GM18870 (cell line): ENCODE results near the gene CTDSPL2.
"Not testable (repeated sequence)": the region's sequence is repeated elsewhere in the genome, so short reads cannot be mapped to it uniquely, and the experiment has no call there.

ENCODE experiments used
- ATAC-seq: cut with Tn5 transposase; IDR thresholded peaks from one replicate; pipeline ENCODE4 v1.9.1; 2021; ENCODE audit warnings: moderate library complexity; ENCODE audit not compliant: unreplicated experiment

The CTDSPL2 gene

DNA sequence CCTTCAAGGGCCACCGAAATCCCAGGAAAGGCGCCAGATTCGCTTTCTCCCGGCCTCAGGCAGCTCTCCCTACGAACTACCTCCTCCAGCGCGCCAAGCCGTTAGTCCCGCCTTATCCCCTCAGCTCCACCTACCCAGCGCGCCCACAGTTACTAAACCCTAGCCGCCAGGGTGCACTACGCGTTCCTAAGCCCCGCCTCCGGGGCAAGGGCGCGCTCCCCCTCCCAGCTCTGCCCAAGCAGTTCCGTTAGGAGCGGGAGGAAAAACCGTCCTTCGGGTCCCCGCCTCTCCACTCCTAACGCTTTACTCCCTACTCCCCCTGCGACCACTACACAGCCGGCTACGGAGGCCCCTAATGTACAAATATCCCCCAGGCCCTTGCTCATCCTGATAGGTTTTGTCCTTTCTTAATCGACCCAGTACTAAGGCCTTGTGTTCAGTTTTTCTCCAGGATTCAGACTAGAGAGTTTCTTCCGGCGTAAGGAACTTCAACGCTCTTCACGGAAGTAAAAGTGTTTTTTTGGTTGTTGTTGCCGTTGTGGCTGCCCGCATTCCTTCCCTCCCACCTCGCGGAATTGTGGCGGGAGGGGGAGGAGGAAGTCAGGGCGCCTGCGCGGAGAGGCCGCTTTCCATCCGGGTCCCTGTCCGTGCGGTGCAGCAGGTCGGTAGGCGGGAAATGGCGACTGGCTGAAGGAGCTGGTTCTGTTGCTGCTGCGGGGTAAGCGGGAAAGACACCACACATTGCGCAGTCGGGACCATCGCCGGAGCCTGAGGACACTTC, at the start of gene CTDSPL2:
CTDSPL2 (plus strand) TSS at position 655 of the 781 bp plus-strand sequence. CDS start 31,386 bp downstream, outside the sequence.
- peak; percentile 83 for ATAC-seq

DNA sequence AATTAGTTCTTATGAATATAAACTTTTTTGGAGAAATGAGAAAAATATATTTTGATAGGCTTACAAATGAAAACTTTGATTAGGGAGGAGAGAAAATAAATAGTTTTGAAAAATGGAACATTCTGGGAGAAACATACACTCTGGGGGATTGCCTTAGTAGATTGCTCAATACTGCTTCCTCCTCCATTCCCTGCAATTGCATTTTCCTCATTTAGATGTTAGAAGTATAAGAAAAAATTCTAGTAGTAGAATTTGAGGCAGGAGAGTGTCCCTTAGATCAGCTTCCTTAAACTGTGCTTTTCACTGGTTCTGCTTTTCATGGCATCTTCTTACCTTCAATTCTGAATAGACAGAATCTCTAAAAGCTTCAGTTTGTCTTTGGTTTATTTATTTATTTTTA, 46.2 kb upstream of the CTDSPL2 start:
- no peak for ATAC-seq

DNA sequence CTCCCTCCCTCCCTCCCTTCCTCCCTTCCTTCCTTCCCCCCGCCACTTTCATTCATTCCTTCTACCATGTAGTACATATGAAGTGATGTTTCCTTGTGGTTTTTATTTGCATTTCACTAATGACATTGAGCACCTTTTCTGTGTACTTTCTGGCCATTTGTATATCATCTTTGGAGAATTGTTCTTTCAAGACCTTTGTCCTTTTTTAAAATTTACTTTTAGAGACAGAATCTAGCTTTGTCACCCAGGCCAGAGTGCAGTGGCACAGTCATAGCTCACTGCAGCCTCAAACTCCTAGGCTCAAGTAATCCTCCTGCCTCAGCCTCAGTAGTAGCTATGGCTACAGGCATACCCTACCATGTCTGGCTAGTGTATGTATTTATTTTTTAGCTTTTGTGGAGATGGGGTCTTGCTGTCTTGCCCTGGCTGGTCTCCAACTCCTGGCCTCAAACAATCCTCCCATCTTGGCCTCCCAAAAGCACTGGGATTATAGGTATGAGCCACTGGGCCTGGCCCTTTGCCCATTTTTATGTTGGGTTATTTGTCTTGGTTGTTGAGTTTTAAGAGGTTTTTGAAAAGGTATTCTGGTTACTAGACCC, 42.0 kb upstream of the CTDSPL2 start:
- ATAC-seq: no peak

- ATAC-seq: no peak
Measured at GRCh38 chr15:44394062-44394461, 33.4 kb upstream of the CTDSPL2 start.

GRCh38 chr15:44394562-44394961, 32.9 kb upstream of the CTDSPL2 start:
- no peak for ATAC-seq

- ATAC-seq: no peak
Measured at GRCh38 chr15:44397869-44398268, 29.6 kb upstream of the CTDSPL2 start.

DNA sequence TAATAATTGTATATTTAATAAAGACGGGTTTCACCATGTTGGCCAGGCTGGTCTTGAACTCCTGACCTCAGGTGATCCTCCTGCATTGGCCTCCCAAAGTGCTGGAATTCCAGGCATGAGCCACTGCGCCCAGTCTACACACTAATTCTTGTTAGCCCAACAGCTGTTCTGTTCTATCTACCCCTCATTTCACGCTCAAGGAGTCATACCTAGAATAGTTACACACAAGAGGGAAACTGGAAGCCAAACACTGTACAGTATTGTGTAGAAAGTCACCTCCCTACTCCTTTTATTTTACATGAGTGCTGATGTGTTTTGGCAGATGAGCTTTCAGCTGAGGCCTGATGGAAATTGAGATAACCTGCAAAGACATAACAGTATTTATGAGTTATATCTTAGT, 13.4 kb upstream of the CTDSPL2 start:
- no peak for ATAC-seq

DNA sequence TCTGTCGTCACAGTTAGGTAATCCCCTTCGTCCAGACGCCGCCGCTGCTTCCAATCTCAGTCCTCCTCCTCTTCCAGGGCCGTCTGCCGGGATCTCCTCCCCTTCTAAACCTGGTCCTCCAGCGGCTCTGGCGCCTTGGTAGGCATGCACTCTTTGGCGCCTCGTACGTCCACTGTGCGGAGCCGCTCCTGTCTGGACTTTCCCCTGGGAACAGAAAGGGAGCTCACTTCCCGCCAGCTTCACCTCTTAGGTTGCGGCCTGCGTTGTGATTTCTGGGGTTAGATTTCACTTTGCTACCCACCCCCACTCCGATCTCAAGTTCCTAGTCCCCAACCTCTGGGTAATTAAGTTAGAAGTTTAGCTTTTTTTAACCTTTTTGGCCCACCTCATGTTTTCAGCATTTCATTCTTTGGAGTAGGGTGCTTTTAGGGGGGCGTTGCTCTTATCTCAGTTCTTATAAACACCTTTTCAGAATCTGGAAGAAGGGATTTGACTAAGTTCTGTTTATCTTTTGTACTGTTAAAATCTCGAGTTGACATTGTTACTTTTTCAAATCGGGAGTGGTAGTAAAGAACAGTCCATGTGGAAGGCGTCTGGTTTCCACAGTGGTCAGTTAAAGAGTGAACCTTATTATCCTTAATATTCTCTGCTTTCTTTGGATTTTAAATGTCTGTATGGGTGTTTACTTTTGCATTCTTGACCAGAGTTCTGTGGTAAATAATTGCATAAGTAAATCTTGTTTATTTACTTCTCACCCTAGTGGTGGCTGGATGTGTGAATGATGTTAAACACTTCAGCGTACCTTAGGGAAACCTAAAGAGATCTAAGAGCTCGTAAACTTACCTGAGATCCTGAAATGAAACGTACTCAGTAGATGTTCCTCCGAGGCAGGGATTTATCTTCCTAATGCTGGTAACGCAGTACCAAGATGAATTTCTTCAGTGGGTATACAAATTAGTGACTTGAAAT, 611 bp downstream of the CTDSPL2 start:
- peak; percentile 8 for ATAC-seq

DNA sequence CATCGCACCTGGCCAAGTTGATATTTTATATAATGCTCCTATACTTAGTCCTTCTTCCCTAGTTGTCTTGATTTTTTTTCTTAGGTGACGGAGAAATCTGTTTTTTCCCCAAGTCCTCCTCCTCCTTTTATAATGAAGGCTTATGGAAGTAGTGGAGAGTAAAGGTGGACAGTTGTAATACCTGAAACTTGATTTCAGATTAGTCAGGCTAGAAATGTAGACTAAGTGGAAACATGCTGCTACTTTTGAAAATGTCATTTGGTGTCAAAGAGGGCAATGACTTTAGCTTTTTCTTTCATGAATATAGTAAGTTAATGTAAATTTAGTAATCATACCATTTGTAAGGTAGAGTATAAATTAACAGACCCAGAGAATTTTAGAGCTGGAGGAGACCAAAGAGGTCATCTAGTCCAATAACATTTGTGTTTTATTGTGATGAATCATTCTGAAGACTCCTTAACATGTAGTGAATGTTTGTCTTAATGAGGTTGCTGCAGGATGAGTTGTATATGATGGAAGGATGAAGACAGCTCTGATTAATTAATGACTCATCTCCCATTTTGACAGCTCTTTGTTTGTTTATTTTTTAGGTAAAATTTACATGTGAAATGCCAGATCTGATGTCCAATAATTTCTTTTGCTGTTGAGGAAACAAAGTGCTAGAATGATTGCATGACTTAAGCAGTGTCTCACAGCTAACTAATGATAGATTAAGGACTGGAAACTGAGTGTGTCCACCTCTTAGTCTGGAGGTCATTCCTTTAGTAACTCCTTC, 8.7 kb downstream of the CTDSPL2 start:
- ATAC-seq: no peak

GRCh38 chr15:44438402-44438801, 11.0 kb downstream of the CTDSPL2 start:
- ATAC-seq: no peak

DNA sequence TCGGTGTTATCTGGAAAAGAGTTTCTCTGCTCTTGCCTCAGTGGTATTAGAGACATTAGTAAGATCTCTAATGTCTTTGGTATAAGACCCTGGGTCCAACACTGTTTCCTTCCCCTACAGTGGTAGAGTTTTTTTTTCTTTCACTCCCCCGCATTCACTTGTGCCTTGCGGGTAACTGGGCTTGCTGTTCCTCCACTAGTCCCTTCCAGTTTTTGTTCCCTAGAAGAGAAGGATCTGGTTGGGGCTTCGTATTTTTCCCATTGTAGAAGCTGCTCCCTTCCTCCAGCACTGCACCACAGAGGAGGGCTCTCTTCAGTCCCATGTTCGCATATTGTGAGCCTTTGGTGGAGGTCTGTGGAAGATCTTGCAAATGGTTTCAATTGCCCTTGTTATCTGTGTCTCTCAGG, 13.7 kb downstream of the CTDSPL2 start:
- ATAC-seq: no peak

DNA sequence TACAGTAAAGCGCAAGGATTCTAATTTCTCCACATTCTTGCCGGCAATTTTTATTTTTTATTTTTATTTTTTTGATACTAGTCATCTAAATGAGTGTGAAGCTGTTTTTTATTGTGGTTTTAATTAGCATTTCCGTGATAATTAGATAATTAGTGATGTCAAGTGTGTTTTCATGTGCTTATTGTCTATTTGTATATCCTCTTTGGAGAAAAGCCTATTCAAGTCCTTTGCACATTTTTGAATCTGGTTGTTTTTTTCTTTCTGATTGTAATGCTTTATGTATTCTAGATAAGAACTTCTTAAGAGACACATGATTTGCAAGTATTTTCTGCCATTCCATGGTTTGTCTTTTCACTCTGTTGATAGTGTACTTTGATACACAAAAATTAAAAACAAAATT, 16.1 kb downstream of the CTDSPL2 start:
- no peak for ATAC-seq

DNA sequence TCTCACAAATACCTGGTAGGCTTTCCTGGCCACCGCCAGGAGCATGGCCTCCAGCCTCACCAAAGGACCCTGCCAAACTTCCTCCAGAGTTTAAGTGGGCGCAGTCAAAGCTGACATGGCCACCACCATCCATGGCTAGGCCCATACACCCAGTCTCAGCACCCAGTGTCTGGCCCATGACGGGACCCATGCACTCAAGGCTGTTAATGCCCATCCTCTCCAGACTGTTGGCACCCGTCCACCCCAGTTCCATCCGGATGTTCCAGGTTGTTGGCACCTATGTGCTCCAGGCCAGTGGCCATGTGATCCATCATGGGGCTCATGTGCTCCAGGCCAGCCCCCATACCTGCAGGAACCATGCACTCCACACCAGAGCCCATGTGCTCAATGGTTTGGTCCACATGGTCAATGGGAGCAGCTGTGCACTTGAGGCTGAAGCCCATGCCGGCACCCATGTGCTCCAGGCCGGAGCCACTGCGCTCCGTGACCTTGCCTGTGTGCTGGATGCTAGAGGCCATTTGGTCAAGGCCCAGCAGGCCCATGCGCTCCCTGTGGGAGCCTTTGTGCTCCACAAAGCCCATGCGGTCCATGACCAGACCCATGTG, 20.4 kb downstream of the CTDSPL2 start:
- ATAC-seq: no peak

DNA sequence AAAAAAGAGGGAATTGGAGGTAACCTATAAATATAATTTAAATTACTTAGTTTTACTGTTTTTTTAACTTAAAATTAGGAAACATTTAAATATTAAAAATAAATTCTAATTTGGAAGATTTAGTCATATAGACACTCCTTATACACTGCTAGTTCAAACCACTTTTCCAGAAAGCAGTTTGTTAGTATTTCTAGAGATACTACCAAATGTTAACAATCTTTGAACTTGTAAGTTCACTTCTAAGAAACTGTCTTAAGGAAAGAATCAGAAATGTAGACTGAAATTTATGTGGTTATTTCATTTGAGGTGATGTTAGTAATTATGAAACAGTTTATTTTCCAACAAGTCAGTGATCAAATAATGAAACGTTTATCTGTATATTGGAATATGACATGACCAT, 22.7 kb downstream of the CTDSPL2 start:
- no peak for ATAC-seq

- ATAC-seq: not testable (repeated sequence)
Measured at GRCh38 chr15:44453578-44454283, 26.3 kb downstream of the CTDSPL2 start.

DNA sequence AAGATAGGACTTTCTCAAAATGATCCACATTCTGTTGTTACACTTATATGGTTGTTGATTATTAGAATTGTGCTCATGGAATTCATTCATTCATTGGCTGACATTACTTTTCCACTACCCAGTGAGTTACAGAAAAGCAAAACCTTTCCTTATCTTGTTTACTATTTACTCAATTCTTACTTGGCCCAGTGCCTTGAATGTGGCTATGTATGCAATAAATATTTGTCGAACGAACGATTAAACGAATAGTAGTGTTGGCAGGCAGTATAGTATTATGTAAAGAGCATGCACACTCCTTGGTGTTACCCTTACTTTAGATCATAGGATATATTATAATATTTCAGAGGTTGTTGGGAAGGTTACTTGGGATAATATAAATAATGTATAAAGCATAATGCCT, 31.0 kb downstream of the CTDSPL2 start:
- ATAC-seq: no peak

DNA sequence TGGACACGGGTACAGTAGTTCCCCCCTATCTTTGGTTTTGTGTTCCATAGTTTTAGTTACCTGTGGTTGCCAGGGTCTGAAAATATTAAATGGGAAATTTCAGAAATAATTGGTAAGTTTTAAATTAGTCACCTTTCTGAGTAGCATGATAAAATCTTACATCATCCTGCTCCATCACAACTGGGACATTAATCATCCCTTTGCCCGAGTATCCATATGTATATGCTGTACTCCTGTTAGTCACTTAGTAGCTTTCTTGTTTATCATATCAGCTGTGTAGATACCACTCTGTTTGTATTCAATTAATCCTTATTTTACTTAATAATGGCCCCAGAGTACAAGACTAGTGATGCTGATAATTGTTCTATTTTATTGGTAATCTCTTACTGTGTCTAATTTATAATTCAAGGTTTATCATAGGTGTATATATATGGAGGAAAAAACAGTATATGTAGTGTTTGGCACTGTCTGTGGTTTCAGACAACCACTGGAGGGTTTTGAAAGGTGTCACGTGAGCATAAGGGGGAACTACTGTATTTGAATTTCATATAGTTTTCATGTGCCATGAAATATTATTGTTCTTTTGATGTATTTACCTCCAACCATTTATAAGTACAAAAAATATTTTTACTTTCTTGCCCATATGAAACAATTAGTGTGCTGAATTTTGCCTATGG, 41.4 kb downstream of the CTDSPL2 start:
- ATAC-seq: no peak

DNA sequence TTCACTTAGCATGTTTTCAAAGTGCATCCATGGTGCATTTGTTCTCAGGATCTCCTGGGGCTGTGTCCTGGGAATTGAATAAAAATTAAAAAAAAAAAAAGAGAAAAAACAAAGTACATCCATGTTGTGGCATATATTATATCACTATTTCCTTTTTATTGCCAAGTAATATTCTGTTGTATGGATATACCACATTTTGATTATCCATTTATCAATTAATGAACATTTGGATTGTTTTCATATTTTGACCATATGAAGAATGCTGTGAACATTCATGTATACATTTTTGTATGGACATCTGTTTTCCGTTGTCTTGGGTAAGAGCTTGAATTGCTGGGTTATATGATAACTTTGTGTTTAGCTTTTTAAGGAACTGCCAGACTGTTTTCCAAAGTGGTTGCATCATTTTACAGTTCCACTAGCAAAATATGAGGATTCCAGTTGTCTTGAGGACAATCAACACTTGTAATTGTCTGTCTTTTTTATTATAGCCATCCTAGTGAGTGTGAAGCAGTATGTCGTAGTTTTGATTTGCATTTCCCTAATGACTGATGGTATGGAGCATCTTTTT, 44.5 kb downstream of the CTDSPL2 start:
- no peak for ATAC-seq

- ATAC-seq: no peak
Measured at GRCh38 chr15:44479343-44479742, 51.9 kb downstream of the CTDSPL2 start.
